Measurements from ENCODE around the gene CD44. TPM values are rescaled to one million over a fixed set of nuclear protein-coding genes. Genes with fewer than 3 reads are reported as not detected.

The CD44 gene
- total RNA-seq, 4 donors from 2014 or later = 67.1 to 180 (median 84.8) TPM

DNA sequence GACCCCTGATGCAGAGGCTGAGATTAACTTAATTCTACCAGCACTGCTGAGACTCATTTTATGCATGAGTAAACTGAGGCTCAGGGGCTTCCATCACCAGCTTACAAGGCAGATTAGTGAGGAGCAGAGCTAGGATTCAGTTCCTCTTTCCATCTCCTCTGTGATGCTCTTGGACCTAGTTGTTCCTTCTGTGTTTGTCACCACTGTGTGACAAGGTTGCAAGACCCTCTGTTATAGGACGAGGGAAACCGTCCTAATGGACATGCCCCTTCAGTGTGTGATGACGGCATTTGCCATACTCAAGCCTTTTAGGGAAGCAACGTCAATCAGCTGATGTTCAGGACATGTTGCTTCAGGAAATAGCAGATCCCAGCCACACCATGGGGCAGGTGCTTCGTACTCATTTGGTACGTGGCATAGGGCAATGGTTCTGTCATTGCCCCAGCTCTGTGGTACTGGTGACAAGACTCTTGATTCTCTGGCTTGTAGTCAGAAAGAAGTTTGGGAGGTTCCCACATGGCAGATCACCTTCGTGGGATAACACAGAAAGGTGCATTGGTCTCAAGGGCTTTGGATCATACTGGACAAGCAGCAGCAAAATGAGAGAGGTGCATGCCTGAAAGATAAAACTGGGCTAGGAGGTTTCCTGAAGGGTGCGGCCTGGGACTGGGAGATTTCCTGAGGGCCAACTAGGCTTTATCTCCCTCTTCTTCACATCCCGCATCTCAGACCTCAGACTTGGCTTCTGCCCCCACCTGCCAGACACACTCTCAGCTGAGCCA, 23.9 kb upstream of the CD44 start:
- no peaks in the 10 kb centered on the region for H3K36me3 ChIP-seq

DNA sequence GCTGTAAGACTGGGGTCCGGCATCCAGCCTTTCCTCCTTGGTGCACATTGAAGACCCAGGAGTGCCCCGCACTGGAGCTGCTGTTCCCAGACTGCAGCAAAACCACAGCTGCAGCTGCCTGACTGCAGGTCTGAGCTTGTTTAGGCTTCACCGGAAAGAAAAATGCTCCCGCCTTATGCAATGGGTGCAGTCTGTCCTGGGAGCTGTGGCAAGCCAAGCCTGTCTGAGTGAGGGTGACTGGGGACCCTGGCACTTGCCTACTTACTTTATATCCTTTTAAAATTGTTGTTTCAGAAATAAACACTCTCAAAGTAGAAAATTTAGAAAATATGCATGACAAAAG, 23.3 kb upstream of the CD44 start:
- H3K36me3 ChIP-seq = no peaks in the 10 kb centered on the region
- no peaks in the 10 kb centered on the region for H3K27me3 ChIP-seq
- TF ChIP-seq POLR2A (IDR thresholded peaks at IDR 0.05) = no peak
- TF ChIP-seq CTCF (IDR thresholded peaks at IDR 0.05) = no peak
- TF ChIP-seq EP300 (IDR thresholded peaks at IDR 0.05) = no peak
- H3K4me1 ChIP-seq = peaks cover 0 to 17% (median 4%) of the 10 kb centered on the region in 4 donors
- H3K4me3 ChIP-seq = no peak overlapping the region
- no peaks in the 10 kb centered on the region for H3K9me3 ChIP-seq
- DNase-seq (ENCODE audit: low spot score in 2 of 2) = no peak
- WGBS, 2 donors = 83 to 90% methylated on average over 4 of the region's 4 CpGs
- no peak overlapping the region for H3K27ac ChIP-seq

More for the DNA sequence above, 23.9 kb upstream of the CD44 start:
- Histone ChIP-seq H3K4me1 (peaks cover 0 to 18% (median 4%) of the 10 kb centered on the region in 4 donors), H3K4me3 (no peak overlapping the region), H3K27ac (no peak overlapping the region), H3K9me3 (no peaks in the 10 kb centered on the region), H3K27me3 (no peaks in the 10 kb centered on the region)
- no peak for DNase-seq (ENCODE audit: low spot score in 2 of 2)
- 87 to 90% methylated on average over 9 of the region's 9 CpGs for WGBS, 2 donors
- no peak for TF ChIP-seq POLR2A (IDR thresholded peaks at IDR 0.05)
- TF ChIP-seq EP300 (IDR thresholded peaks at IDR 0.05) = no peak

DNA sequence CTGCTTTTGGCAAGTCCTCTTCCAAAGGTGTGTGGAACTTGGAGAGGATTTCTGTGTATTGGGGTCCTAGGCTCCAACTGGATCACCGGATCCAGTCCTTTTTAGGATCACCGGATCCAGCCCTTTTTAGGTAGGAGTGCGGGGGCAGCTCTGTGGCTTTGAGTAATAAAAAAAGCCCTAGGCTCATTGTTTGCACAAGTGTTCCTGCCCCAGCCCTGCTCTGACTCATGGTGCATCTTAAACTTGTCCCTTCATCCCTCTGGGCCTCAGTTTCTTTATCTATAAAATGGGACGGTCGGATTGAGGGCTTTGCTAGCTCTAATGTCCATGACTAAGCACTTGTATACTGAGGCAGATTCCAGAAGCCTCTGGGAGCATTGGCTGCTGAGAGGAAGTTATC, 22.7 kb upstream of the CD44 start:
- DNase-seq (ENCODE audit: low spot score in 2 of 2) = no peak
- 70 to 84% methylated on average over 5 of the region's 5 CpGs for WGBS, 2 donors
- H3K9me3 ChIP-seq = no peaks in the 10 kb centered on the region
- H3K4me3 ChIP-seq = no peak overlapping the region
- H3K4me1 ChIP-seq = peaks cover 0 to 11% (median 2%) of the 10 kb centered on the region in 4 donors
- no peak overlapping the region for H3K27ac ChIP-seq
- no peaks in the 10 kb centered on the region for H3K36me3 ChIP-seq
- TF ChIP-seq CTCF (IDR thresholded peaks at IDR 0.05) (no peak), EP300 (IDR thresholded peaks at IDR 0.05) (no peak), POLR2A (IDR thresholded peaks at IDR 0.05) (no peak)
- no peaks in the 10 kb centered on the region for H3K27me3 ChIP-seq

GRCh38 chr11:35116762-35117640, 22.0 kb upstream of the CD44 start:
- Histone ChIP-seq H3K4me1 (peaks cover 0 to 9% (median 0%) of the 10 kb centered on the region in 4 donors), H3K27me3 (no peaks in the 10 kb centered on the region), H3K27ac (no peak overlapping the region), H3K36me3 (no peaks in the 10 kb centered on the region), H3K4me3 (no peak overlapping the region), H3K9me3 (no peaks in the 10 kb centered on the region)
- DNase-seq (ENCODE audit: low spot score in 2 of 2) = no peak
- TF ChIP-seq POLR2A (IDR thresholded peaks at IDR 0.05) = no peak
- 50 to 61% methylated on average over 4 of the region's 4 CpGs for whole genome bisulfite sequencing, 2 donors

GRCh38 chr11:35118906-35119305, 20.1 kb upstream of the CD44 start:
- Histone ChIP-seq H3K4me1 (peaks cover 0 to 9% (median 0%) of the 10 kb centered on the region in 4 donors), H3K4me3 (no peak overlapping the region), H3K27me3 (no peaks in the 10 kb centered on the region), H3K9me3 (no peaks in the 10 kb centered on the region), H3K27ac (no peak overlapping the region), H3K36me3 (no peaks in the 10 kb centered on the region)
- TF ChIP-seq EP300 (IDR thresholded peaks at IDR 0.05) (no peak), POLR2A (IDR thresholded peaks at IDR 0.05) (no peak), CTCF (IDR thresholded peaks at IDR 0.05) (no peak)
- DNase-seq (ENCODE audit: low spot score in 2 of 2) = no peak
- WGBS, 2 donors = 89 to 90% methylated on average over 4 of the region's 4 CpGs
